Stimulated activated CD8-positive, alpha-beta memory T cell treated with anti-CD3 and anti-CD28 coated beads, Interleukin-15, amount 100 ng/mL, for 1 hour (primary cell): ENCODE measurements around the gene SRSF1.
"Not testable (repeated sequence)": the region's sequence is repeated elsewhere in the genome, so short reads cannot be mapped to it uniquely, and the experiment has no call there.

Experiments used
- DNase-seq: peaks from one replicate; pipeline ENCODE4 v3.0.0-alpha.2; 2020; ENCODE audit warnings: low read depth

The SRSF1 gene, protein sequence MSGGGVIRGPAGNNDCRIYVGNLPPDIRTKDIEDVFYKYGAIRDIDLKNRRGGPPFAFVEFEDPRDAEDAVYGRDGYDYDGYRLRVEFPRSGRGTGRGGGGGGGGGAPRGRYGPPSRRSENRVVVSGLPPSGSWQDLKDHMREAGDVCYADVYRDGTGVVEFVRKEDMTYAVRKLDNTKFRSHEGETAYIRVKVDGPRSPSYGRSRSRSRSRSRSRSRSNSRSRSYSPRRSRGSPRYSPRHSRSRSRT

DNA sequence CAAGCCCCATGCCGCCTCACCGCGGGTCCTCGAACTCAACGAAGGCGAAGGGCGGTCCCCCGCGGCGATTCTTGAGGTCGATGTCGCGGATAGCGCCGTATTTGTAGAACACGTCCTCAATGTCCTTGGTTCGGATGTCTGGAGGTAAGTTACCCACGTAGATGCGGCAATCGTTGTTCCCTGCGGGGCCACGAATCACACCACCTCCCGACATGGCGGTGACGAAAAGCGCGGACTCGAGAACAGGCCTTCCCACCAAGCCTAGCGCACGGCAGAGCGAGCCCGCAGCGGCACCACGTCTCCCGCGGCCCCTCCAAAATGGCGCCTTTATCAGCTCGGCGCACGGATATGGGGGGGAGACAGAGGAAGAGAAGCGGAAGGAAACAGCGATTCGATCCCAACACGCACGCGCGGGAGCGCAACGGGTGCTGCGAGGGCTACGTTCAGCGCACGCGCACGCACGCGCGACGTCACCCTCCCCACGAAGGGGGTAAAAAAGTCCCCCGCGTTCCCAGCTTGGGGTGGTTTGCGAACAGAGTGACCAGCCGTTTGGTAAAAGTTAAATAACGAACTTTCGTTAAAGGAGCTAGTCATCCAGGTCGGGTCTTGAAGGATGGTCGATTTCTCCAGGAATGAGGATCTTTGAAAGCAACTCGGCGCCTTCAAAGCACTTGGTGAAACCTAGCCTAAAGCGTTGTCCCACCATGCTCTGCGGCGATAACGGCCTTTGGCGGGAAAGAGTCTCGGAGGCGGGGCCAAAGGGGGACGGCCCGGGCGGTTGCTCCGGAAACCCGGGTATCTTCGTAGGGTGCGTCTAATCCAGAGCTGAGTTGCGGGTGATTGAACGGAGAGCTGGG lies at the start of gene SRSF1:
Gene SRSF1, minus strand, starts transcription at position 323 of the 857 bp plus-strand sequence. Its CDS starts 109 bp downstream, at position 214.
- DNase-seq: peak; percentile 95

DNA sequence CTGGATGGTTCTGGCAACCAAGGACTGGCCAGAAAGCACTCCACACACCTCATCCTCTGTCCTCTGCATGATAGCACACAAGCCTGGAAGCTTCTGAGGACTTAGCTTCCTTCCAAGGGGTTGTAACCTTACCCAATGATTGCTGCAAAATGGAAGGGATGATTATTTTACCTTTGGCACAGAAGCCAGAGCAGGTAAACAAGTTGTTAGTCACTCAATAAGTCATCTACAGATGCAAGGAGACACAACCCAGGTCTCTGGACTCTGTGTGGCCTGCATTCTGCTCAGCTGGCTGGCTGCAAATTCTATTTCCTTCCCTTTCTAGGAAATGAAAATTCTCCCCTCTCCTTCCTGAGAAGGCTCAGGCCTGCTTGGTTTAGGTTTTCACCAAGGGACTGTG lies 49.4 kb upstream of the SRSF1 start:
- DNase-seq: no peak

DNA sequence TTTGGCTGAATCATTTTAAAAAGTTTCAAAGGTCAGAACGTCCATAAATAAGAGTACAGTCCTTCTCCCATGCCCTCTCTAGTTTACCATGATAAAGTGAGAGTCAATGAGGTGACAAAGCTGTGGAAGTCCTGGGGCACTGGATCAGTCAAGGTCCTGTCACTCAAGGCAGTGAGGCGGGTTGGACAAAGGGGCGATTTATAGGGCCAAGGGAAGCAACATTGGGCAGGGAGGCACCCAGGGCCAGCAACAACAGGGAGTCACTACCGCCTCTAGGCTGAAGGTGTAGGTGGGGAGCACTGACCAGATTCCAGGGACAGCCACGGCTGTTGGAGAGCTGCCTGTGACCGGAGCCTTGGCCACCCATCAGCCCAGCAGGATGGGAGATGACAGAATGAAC lies 47.6 kb upstream of the SRSF1 start:
- no peak for DNase-seq

DNA sequence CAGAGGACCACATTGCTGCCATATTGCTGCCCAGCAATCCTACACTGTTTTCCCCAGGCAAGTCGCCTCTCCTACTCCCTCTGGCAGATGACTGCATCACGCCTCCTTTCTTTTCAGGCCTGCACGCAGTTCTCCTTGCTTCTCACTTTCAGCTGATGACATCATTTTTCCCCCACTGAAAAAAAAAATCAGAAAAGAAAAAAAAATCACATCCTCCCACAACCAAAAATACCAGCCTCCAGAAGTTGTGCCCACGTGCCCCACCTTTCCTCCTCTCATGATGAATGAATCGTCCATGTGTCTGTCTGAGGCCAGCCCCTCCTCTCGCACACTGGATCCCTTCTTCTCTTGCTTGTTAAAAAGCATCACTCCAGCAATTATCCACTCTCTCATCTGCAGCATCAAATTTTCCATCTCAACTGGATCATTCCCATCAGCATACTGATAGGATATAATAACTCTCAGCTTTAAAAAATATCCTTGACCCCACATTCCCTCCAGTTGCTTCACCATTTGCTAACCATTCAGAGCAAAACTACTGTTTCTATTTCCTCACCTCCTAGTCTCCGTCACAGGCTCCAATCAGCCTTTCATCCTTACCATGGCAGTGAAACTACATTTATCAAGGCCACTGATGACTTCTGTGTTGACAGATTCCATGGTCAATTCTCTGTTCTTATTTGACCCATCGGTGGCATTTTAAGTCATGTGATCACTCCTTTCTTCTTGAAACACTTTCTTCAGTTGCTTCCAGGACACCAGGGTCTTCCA lies 46.1 kb upstream of the SRSF1 start:
- DNase-seq: no peak

DNA sequence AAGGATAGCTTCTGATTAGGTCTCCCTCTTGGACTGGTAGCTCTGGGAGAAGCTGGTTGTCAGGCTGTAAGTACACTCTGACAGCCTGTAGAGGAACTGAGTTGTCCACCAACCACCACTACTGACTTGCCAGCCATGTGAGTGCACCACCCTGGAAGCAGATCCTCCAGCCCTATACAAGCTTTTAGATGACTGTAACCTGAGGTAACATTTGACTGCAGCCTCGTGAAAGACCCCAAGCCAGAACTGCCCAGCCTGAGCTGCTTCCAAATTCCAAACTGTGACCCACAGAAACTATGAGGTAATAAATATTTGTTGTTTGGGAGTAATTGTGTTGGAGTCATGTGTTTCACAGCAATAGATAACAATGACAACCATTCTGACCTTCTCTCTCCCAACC lies 45.4 kb upstream of the SRSF1 start:
- no peak for DNase-seq

DNA sequence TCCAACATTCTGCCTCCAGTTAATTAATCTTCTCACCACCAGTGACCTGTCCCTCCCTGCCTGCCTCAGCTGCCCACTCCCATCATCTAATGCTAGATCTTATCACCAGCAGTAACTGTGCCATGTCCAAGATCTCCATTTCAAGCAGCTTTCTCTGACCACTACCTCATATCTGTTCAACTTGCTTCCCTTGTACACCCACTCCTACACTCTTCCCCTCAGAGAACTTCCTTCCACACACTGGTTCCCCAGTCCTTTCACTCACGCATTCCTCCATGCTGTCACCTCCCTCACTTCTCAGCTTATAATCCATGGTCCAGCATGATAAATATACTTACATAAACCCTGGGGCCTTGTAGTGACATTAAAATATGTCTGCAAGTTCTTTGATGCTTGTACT lies 44.4 kb upstream of the SRSF1 start:
- no peak for DNase-seq

DNA sequence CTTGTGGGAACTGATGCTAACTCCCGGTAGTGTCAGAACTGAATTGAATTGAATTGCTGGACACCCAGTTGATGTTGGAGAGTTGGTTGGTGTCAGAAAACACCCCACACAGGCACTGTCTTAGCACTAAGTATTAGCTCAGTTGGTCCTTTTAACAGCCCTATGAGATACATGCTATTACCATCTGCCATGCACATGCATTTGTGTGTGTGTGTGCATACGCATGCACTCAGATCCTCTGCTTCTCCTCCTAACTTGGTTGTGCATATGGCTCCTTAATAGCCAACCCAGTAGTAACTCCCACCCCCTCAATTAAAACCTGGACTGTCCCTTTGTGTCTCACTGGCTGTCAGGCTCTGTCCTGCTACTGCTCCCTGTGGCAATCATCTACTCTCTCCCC lies 43.9 kb upstream of the SRSF1 start:
- DNase-seq: no peak

DNA sequence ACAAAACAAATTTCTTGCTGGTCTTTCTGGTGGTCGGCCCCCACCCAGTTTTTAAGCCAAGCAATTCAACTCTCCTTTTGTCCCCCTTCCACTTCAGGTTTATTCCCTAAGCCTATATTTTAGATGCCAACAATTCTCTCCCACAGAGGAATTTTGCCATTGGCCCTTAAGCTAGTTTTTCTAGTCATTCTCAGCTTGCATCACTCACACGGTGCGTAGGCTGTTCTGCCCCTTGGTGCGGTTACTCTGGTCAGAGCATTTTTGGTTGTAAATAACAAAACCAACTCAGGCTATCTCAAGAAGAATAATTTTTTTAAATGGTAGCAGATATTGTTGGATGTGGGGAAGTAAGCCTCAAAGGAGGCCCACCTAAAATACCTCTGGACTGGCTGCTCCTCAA lies 42.5 kb upstream of the SRSF1 start:
- no peak for DNase-seq

DNA sequence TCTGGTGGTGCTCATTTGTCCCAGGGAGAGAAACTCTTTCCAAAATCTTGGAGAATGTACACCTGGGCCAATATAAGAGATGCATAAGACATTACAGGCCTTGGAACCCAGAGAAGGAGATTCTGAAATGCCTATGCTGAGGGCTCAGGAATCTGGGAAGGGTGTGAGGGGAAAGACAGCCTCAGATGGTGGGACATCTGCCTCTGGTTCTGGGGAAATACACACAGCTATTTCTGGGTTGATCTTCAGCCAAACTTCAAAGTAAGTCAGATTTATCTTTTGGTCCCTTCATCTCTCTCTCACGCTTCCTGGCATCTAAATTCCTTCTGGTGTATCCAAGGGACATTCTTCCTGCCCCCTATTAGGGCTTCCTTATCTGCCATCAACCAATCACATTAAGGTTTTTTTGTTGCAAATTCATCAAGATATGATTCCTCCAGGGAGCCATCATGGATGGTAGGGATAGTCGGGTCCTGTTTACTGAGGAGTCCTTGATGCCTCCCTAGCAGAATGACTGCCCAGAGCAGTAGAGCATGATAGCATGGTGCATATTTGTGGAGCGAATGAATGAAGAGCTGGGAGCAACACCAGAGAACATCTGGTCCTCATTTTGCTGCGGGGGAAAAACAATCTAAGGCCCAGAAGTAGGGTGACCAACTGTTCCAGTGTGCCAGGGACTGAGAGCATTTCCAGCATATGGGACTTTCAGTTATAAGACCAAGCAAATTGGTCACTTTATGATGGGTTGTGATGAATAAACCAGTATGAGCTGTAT lies 40.5 kb upstream of the SRSF1 start:
- no peak for DNase-seq

DNA sequence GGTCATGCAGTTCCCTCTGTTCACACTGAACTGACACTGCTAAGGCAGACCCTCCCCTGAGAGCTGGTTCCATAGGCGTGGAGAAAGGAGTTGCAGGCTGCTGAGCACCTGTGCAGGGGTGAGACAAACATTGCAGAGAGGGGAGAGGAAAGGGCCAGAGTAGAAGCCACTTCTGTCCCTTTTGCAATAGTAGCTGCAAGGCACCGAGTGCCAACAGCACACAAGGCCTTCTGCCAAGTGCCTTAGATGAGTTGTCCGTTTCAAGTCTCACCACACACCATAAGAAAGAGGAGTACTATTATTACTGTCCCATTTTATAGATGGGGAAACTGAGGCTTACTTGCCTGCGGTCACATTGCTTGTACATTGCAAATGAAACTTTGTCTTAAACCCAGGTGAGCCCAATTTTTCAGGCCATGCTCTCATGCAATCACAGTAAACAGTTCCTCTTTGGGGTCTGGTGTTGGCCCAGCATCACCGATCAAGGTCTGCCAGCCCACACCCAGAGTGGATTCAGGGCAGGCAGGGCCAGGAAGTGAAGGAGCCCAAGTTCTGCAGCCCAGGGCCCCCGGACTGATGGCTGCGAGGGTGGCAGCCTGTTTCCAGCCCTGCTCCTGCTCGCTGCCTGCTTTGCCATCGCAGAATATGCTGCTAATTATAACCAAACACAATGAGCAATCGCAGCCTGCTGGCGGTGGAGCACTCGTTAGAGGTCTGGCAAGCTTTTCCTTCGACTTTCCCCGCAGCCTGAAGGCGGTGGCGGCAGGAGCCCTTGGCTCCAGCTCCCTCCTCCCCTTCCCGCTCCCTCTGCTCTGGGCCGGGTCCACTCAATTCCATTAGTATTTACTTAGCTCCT lies 39.4 kb upstream of the SRSF1 start:
- no peak for DNase-seq

DNA sequence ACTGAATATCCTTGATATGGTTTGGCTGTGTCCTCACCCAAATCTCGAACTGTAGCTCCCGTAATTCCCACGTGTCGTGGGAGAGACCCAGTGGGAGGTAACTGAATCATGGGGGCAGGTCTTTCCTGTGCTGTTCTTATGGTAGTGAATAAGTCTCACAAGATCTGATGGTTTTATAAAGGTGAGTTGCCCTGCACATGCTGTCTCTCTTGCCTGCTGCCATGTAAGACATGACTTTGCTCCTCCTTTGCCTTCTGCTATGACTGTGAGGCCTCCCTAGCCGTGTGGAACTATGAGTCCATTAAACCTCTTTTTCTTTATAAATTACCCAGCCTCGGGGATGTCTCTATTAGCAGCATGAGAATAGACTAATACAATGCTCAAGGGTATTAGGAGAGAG lies 37.2 kb upstream of the SRSF1 start:
- not testable (repeated sequence) for DNase-seq

DNA sequence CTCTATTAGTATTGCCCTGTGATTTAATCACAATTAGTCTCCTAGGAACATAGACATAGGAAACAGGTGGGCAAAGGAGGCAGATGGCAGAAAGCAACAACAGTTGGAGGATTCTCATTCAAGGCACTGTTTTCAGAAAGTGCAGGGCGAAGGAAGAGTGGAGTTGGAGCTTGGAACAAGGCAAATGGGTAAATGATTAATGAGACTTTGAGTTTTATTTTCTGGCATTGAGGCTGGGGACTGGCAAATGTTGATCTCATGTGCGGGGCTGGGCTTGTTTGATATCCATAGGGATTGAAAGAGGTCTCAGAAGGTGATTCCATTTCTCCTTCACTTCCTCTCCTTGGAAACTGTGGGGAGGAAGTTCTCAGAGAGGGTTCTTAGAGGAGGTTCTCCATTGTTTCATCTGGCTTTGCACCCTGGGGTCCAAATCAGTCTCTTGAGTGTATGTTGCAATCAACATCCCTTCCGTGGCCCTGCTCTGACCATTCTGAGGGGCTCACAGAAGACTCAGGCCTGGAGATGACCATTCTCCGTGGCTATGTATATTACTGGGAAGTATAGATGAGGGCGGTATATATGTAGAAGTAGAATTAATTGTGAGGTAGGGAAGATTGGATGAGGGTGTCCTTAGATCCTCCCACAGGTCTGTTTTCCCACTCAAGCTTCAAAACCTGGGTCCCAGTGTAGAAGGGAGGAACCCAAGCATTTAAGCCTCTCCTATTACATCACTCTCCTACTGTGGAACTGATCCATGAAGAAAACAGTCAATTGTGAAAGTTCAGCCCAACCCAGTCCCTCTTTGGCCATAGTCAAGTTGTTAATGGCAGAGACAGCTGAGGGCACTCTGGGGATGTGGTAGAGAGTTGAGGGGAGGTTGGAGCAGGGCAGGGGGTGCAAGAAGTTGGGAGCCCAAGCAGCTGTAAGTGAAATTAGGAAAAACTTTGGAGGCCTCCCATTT lies 36.5 kb upstream of the SRSF1 start:
- no peak for DNase-seq

DNA sequence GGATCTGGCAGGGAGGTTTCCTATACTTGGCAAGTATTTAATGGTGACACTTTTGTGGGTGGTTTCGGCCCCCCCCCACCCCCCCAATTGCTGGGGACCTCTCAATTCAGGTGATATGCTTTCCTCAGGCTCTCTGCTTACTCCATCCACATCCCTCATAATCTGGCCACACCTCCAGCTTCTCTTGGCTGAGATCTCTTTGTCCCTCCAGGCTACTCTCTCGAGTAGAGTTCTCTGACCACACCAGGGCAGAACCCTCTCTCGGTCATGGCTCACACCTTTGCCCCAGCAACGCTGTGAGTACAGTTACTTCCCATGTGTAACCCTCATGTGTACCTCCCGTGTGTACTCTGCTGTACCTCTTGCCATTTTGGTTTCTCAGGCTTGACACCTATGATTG lies 34.1 kb upstream of the SRSF1 start:
- DNase-seq: no peak

DNA sequence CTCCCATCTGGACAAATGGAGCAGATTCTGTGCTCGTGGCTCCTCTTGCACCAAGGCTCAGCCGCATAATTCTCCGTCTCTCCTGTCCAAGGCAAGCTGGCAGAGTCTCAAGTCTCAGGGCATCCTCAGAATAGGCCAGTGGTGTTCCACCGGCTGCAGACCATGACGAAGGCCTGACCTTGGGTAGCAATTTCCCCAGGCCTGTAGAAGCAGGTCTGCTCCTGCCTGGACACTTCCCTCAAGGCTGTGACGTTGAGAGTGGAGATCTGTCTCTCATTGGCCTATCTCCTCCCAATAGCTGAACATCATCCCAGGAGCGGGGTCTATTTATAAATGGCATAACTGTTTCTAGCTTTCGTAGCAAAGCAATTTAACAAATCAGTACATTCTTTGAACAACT lies 33.3 kb upstream of the SRSF1 start:
- no peak for DNase-seq

DNA sequence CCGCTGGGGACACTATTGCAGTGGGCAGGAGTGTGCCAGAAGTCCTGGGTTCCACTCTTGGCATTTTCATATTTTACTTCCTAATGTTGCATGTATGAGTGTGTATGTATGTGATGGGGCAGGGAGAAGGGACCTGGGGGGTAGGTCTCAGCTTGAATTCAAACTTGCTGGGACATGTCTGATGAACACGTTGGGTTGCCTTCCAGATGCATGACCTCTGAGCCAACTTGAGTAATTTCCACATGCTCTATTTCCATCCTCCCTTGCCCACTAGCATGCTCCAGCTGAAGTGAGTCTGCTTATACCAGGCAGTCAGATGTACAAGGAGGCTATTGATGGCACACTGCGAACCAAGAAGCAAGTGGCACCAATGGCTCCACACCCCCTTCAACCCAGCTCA lies 32.9 kb upstream of the SRSF1 start:
- DNase-seq: no peak

DNA sequence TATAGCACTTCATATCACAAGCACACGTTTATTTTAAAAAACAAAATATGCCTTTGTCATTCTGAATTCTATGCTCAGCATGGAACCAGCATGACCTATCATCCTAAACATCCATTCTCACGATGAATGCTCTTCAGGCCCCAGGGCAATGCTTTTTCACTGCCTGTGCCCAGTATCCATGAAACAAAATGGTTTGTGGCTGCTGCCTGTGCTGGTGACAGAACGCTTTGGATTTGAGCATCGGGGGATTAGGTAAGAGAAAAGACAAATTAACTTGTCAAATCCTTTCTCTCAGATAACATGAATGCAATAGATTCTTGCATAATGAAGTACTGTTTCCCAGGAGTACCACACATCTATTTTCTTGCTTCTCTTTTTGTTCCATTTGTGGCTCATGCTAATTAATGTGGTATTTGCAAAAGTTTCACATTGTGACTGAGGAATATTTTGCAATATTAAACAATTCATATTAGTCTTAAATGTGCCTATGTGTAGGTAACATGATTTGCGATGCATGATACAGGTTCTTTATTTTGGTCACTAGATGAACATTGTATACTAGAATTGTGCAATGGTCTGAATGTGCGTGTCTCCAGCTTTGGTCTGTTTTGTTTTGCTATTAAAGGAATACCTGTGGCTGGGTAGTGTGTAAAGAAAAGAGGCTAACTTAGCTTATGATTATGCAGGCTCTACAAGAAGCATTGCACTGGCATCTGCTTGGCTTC lies 25.8 kb upstream of the SRSF1 start:
- no peak for DNase-seq

DNA sequence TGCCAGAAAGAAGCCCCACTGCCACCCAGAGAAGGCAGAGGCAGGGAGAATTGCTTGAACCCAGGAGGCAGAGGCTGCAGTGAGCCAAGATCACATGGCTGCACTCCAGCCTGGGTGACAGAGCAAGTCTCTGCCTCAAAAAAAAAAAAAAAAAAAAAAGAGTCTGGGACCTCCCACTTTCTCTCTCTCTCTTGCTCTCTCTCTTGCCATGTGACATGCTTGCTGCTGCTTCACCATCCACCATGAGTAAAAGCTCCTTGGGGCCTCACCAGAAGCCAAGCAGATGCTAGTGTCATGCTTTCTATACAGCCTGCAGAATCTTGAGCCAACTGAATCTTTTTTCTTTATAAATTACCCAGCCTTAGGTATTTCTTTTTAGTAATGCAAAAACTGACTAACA lies 21.5 kb upstream of the SRSF1 start:
- DNase-seq: no peak

DNA sequence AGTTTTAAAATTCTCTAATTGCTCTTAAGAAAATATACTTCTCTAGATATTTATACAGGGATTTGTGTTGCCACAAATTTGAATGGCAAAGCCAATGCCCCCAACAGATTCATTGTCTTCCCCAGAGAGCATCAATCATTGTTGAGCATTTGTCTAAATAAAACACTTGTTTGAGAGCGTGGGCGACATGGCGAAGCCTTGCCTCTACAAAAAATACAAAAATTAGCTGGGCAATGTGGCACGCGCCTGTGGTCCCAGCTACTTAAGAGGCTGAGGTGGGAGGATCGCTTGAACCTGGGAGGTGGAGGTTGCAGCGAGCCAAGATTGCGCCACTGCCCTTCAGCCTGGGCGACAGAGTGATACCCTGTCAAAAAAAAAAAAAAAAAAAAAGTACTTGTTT lies 13.4 kb upstream of the SRSF1 start:
- no peak for DNase-seq

DNA sequence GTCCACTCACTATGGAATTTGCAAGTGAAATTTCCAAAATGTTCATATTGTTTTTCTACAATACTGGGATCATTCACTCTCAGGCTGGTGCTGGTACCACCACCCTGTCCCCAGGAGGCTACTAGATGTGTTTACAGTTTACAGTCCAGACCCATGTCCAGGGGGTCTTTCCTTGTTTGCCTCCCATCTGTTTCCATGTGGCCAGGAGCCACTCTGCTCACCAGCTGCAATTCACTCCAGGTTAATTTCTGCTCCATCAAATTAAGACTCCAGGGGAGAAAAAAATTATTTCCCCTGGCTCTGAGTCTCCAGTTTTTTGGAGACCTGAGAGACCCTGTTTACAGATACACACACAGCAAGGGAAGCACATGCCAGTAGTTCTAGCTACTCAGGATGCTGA lies 12.5 kb upstream of the SRSF1 start:
- no peak for DNase-seq
